A673 (cell line): Measurements from ENCODE around the gene GABRA4.

Experiments
- CTCF ChIP-seq: fragments of 300-800, 200-600 bp; sonication (generic); conservative IDR thresholded peaks from 2 replicates; pipeline ENCODE4 v1.5.1; 2017; ENCODE audit warnings: low read depth, mild to moderate bottlenecking, antibody characterized with exemption, low read length, moderate library complexity, mixed read lengths
- EZH2 ChIP-seq: fragments of 200-600 bp; sonication (generic); IDR thresholded peaks from 2 replicates; pipeline ENCODE4 v1.6.1; 2017; ENCODE audit warnings: borderline replicate concordance, low read depth, mild to moderate bottlenecking, mixed read lengths, antibody characterized with exemption, low read length; ENCODE audit not compliant: poor library complexity, severe bottlenecking

- no peak for TF ChIP-seq CTCF
- TF ChIP-seq EZH2: no peak
Observed at GRCh38 chr4:46930891-46931290, 62.5 kb downstream of the GABRA4 start.
